Measurements from ENCODE around the gene SPC24.
A peak's percentile ranks its signal among the peaks of the same experiment; 100 is the strongest.

SPC24 gene

GRCh38 chr19:11191934-11192333 lies 36.4 kb upstream of the SPC24 start:
- no peak for TF ChIP-seq ARNTL (CRISPR knock-in tag; IDR thresholded peaks at IDR 0.05; ENCODE audit: borderline replicate concordance, low read depth)
- ATAC-seq: no peak

DNA sequence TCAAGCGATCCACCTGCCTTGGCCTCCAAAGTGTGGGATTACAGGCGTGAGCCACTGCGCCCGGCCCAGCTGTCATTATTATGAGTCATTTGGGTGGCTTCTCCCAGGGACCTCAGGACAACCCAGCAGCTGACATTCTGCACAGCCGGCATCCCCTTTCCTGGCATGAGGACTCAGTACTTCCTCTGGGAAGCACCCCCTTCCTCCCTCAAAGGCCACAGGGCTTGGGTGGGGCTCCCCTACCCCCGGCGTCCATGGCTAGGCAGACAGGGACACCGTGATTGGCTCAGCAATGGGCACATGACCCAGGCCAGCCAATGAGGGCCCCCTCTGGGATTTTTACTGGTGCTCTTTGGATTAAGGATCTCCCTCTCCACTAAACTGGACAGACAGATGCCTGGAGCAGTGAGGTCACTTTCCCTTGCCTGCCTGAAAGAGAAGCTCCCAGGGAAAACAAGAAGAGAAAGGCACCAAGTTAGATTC lies 35.7 kb upstream of the SPC24 start:
- ATAC-seq: peak; percentile 66
- TF ChIP-seq ZNF70 (CRISPR knock-in tag; IDR thresholded peaks at IDR 0.05) (no peak), TCF4 (CRISPR knock-in tag; IDR thresholded peaks at IDR 0.05; ENCODE audit: borderline replicate concordance) (no peak), TSHZ2 (CRISPR knock-in tag; IDR thresholded peaks at IDR 0.05) (no peak), ARNTL (CRISPR knock-in tag; IDR thresholded peaks at IDR 0.05; ENCODE audit: borderline replicate concordance, low read depth) (no peak), CSDC2 (CRISPR knock-in tag; IDR thresholded peaks at IDR 0.05) (no peak), SNAI2 (CRISPR knock-in tag; IDR thresholded peaks at IDR 0.05) (no peak), CSRNP3 (CRISPR knock-in tag; IDR thresholded peaks at IDR 0.05) (no peak), ZFP30 (CRISPR knock-in tag; IDR thresholded peaks at IDR 0.05) (no peak), ZFP3 (CRISPR knock-in tag; IDR thresholded peaks at IDR 0.05) (no peak), GLIS3 (CRISPR knock-in tag; IDR thresholded peaks at IDR 0.05) (no peak), TOX (CRISPR knock-in tag; IDR thresholded peaks at IDR 0.05; ENCODE audit: borderline replicate concordance) (no peak), ISL1 (CRISPR knock-in tag; IDR thresholded peaks at IDR 0.05) (no peak), PPARA (CRISPR knock-in tag; IDR thresholded peaks at IDR 0.05; ENCODE audit: borderline replicate concordance) (no peak), BACH2 (CRISPR knock-in tag; IDR thresholded peaks at IDR 0.05; ENCODE audit: borderline replicate concordance) (no peak), RARB (CRISPR knock-in tag; IDR thresholded peaks at IDR 0.05) (no peak), ZNF565 (CRISPR knock-in tag; conservative IDR thresholded peaks at IDR 0.05; ENCODE audit: low read depth) (no peak)
- TF ChIP-seq, protein P1, sequence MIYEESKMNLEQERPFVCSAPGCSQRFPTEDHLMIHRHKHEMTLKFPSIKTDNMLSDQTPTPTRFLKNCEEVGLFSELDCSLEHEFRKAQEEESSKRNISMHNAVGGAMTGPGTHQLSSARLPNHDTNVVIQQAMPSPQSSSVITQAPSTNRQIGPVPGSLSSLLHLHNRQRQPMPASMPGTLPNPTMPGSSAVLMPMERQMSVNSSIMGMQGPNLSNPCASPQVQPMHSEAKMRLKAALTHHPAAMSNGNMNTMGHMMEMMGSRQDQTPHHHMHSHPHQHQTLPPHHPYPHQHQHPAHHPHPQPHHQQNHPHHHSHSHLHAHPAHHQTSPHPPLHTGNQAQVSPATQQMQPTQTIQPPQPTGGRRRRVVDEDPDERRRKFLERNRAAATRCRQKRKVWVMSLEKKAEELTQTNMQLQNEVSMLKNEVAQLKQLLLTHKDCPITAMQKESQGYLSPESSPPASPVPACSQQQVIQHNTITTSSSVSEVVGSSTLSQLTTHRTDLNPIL (CRISPR knock-in tag; IDR thresholded peaks at IDR 0.05; ENCODE audit: low read depth): no peak

DNA sequence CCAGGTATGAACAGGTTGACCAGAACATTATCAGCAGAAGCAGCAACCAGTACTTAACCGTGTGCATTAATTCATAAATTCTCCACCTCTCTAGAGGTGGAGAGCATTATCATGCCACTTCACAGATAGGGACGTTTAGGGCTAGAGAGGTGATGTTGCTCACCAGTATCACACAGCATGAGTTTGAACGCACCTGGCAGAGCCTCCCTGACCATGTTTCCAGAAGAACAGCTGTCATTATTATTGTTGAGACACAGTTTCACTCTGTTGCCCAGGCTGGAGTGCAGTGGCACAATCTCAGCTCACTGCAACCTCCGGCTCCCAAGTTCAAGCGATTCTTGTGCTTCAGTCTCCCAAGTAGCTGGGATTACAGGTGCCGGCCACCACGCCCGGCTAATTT lies 34.9 kb upstream of the SPC24 start:
- TF ChIP-seq OSR1 (CRISPR knock-in tag; IDR thresholded peaks at IDR 0.05) (no peak), ZFP3 (CRISPR knock-in tag; IDR thresholded peaks at IDR 0.05) (no peak), RARB (CRISPR knock-in tag; IDR thresholded peaks at IDR 0.05) (no peak), BACH2 (CRISPR knock-in tag; IDR thresholded peaks at IDR 0.05; ENCODE audit: borderline replicate concordance) (no peak)
- no peak for ATAC-seq

DNA sequence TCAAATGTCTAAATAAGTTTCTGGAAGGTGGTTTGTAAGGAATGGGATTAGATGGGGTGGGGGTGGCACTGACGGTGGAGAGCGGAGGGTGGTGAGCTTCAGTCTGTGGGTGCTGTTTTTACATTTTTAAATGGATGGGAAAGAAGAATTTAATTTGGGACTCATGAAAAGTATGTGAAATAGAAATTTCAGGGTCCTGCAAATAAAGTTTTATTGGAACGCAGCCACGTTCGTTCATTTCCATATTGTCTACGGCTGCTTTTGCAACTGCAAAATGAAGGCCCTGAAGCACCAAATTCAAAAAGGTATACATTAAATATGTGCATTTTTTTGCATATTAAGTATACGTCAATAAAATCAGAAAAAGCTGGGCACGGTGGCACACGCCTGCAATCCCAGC lies 31.9 kb upstream of the SPC24 start:
- no peak for ATAC-seq
- TF ChIP-seq ARNTL (CRISPR knock-in tag; IDR thresholded peaks at IDR 0.05; ENCODE audit: borderline replicate concordance, low read depth) (no peak), ZFP3 (CRISPR knock-in tag; IDR thresholded peaks at IDR 0.05) (no peak), TCF4 (CRISPR knock-in tag; IDR thresholded peaks at IDR 0.05; ENCODE audit: borderline replicate concordance) (no peak), ISL1 (CRISPR knock-in tag; IDR thresholded peaks at IDR 0.05) (no peak), CSDC2 (CRISPR knock-in tag; IDR thresholded peaks at IDR 0.05) (no peak), TSHZ2 (CRISPR knock-in tag; IDR thresholded peaks at IDR 0.05) (no peak), ZC3H10 (CRISPR knock-in tag; IDR thresholded peaks at IDR 0.05) (no peak), ZNF565 (CRISPR knock-in tag; conservative IDR thresholded peaks at IDR 0.05; ENCODE audit: low read depth) (no peak)

Data from SK-N-SH treated with all-trans-retinoic acid at 6 μM for 48 hours (cell line).